GM19193 (cell line): ENCODE data around the gene PURB.

Source experiments
- POLR2A ChIP-seq: IDR thresholded peaks from 4 replicates; pipeline ENCODE4 v1.6.1; 2011; ENCODE audit not compliant: insufficient read depth, insufficient read length; ENCODE audit errors: extremely low read depth

Gene PURB

GRCh38 chr7:44875241-44875640, 10.1 kb downstream of the PURB start:
- no peak for TF ChIP-seq POLR2A

DNA sequence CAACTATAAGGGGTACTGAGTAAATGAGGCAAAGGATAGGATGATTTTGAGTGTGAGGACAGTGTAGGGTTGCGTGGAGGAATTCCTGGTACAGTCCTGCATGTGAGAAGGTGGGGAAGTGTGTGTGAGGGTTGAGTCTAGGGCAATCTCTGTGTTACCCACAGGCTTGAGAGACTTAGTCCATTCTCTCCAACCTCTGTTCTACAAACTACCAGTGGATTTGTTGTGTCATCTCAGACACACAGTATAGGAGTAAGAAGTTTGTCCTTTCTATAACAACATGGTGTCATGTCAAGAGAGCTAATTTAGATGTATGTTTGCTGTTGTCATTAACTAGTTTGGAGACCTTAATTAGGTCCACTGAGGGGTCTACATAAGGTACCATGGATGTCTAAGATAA, 12.5 kb downstream of the PURB start:
- TF ChIP-seq POLR2A, result no peak

DNA sequence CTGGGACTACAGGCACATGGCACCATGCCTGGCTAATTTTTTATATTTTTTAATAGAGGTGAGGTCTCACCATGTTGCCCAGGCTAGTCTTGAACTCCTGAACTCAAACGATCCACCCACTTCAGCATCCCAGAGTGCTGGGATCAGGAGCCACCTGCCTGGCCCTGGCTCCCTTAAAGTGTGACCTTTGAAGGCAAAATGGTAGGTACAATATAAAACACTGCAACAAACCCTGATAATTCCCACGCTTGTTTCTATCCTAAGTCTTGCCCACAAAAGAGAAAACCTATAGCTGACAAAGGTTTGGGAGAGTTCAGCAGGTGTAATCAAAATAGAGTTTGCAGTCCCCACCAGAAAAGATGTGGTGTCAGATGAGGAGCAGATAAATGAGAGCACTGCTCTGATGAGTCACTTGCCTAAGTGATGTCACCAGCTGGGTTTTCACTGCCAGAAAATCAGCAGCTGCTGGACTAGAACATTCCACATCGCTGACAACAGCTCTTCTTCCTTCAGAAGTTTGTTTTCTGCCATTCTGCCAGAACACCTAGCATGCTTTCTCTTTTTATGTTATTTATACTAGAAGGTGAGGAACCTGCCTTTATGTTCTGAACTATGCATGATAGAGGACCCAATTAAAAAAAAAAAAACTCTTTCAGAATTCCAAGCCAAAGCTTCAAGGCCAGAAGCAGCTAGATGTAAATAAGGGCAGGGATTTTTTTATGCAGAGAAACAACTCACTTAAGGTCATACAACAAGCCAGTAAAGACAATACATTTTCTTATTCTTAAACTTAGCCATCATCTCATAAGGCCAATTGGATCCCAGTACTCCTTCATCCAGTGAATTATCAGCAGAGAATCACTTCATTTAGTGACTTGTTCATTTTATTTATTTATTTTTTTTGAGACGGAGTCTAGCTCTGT, 18.0 kb downstream of the PURB start:
- no peak for TF ChIP-seq POLR2A

GRCh38 chr7:44858161-44858560, 27.2 kb downstream of the PURB start:
- TF ChIP-seq POLR2A, result no peak

DNA sequence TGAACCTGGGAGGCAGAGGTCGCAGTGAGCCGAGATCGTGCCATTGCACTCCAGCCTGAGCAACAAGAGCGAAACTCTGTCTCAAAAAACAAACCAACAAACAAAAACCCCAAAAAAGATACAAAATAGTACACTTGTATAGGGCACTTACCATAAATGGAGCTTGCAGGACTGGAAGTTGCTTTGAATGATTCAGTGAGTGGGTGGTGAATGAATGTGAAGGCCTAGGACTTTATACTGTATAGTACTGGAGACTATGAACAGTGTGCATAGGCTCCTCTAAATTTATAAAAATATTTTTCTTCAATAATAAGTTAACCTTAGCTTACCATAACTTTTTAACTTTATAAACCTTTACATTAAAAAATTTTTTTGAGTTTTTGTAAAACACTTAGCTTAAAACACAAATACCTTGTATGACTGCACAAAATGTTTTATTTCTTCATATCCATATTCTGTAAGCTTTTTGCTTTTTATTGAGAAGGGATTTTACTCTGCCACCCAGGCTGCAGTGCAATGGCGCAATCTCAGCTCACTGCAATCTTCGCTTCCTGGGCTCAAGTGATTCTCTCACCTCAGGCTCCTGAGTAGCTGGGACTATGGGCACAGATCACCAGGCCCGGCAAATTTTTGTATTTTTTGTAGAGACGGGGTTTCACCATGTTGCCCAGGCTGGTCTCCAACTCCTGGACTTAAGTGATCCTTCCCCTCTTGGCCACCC, 30.5 kb downstream of the PURB start:
- TF ChIP-seq POLR2A, result no peak

GRCh38 chr7:44853391-44853790, 31.9 kb downstream of the PURB start:
- no peak for TF ChIP-seq POLR2A

GRCh38 chr7:44852590-44852989, 32.7 kb downstream of the PURB start:
- no peak for TF ChIP-seq POLR2A

- TF ChIP-seq POLR2A, result no peak
Measured at GRCh38 chr7:44849885-44850544, 35.3 kb downstream of the PURB start.

DNA sequence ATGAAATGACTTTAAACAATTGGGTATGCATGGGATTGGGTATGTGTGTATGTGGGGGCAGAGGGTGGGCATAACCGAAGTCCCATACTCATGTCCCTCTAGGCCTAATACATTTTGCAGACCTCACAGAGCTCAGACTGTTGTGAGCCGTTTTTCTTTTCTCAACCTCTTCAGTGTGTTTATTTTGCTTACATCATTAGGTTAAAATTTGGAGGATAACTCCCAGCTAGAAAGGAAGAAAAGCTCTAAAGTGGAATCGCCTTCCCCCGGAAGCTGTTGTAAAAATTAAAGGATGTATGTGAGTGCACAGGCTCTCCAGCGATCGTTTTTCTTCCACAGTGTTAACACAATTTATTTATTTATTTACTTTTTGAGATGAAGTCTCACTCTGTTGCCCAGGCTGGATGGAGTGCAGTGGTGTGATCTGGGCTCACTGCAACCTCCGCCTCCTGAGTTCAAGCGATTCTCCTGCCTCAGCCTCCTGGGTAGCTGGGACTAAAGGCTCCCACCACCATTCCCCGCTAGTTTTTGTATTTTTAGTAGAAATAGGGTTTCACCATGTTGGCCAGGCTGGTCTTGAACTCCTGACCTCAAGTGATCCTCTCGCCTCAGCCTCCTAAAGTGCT, 36.0 kb downstream of the PURB start:
- TF ChIP-seq POLR2A, result no peak

- TF ChIP-seq POLR2A, result peak; percentile 70
Measured at GRCh38 chr7:44847920-44848634, 37.3 kb downstream of the PURB start, which contains the start of gene H2AZ2. Gene H2AZ2, minus strand, starts transcription at chr7:44848087. Its CDS starts 116 bp downstream, at chr7:44847971.

- no peak for TF ChIP-seq POLR2A
Measured at GRCh38 chr7:44847509-44847919, 37.8 kb downstream of the PURB start.

DNA sequence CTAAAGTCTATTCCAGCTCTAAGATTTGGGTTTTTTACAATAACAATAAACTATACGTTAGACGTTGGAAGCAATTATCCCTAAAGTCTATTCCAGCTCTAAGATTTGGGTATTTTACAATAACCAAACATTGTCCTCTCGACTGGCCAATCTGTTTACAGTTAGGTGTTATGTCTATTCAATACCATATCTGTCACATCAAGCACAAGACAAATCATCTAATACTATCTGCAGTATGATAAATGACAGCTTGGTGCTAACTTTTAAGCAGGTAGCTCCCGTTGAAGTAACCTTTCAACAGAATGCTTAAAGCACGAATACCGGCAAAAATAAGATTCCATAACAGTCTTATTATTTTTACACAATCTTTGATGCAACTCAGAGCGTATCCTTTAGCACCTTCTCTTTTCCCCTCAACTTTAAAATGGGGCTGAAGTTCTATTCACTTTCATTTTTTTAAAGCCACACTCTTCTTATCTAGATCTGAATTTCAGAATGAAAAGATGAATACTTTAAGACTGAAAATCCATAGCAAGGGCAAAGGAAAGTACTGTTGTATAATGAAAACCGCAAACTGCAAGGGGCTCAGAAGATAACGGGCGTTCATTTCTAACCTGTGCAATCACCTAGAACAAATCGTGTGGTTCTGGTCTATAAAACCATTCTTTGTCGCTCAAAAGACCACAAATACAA, 38.4 kb downstream of the PURB start:
- TF ChIP-seq POLR2A, result no peak

DNA sequence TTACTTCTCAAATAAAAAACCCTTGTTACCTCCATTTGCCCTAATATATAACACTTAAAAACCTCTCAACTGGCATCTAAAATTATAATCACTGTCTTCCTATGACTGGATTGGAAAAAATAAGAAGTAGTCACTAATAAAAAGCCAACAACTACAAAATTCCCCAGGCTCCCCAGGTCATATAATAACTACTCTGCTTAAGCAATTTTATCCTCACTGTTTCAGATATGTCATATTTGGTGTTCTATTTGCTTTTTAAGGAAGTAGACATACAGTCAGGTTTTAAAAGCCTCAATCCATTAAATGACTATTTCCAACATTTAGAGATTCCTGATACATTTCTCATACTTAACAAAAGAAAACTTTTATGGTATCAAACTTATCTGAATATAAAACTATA, 39.9 kb downstream of the PURB start:
- TF ChIP-seq POLR2A, result no peak

- no peak for TF ChIP-seq POLR2A
Measured at GRCh38 chr7:44838751-44839150, 46.6 kb downstream of the PURB start.
